GM18511 (cell line): ENCODE measurements around the gene CHD2.
"Not testable (repeated sequence)": the region's sequence is repeated elsewhere in the genome, so short reads cannot be mapped to it uniquely, and the experiment has no call there.

Experiments used
- ATAC-seq: cut with Tn5 transposase; IDR thresholded peaks from one replicate; pipeline ENCODE4 v1.9.1; 2021; ENCODE audit warnings: mild to moderate bottlenecking, moderate library complexity; ENCODE audit not compliant: unreplicated experiment

Gene CHD2

GRCh38 chr15:92904722-92905571 lies 4.8 kb downstream of the CHD2 start:
- ATAC-seq: no peak

- no peak for ATAC-seq
Measured at GRCh38 chr15:92906020-92906419, 5.9 kb downstream of the CHD2 start.

- ATAC-seq: peak; percentile 43
Measured at GRCh38 chr15:92906563-92907081, 6.5 kb downstream of the CHD2 start.

- ATAC-seq: no peak
Measured at GRCh38 chr15:92907229-92907628, 7.1 kb downstream of the CHD2 start.

- ATAC-seq: no peak
Measured at GRCh38 chr15:92907896-92908712, 8.0 kb downstream of the CHD2 start.

GRCh38 chr15:92908713-92909057 lies 8.6 kb downstream of the CHD2 start:
- ATAC-seq: no peak

- ATAC-seq: no peak
Measured at GRCh38 chr15:92909136-92909781, 9.1 kb downstream of the CHD2 start.

- no peak for ATAC-seq
Measured at GRCh38 chr15:92910451-92910850, 10.3 kb downstream of the CHD2 start.

GRCh38 chr15:92914103-92914499 lies 14.0 kb downstream of the CHD2 start:
- no peak for ATAC-seq

- peak; percentile 58 for ATAC-seq
Measured at GRCh38 chr15:92914768-92915221, 14.7 kb downstream of the CHD2 start.

- ATAC-seq: no peak
Measured at GRCh38 chr15:92915766-92916435, 15.8 kb downstream of the CHD2 start.

- no peak for ATAC-seq
Measured at GRCh38 chr15:92917598-92918407, 17.7 kb downstream of the CHD2 start.

- not testable (repeated sequence) for ATAC-seq
Measured at GRCh38 chr15:92918881-92919280, 18.8 kb downstream of the CHD2 start.

GRCh38 chr15:92920595-92921161 lies 20.6 kb downstream of the CHD2 start:
- ATAC-seq: no peak

GRCh38 chr15:92921215-92922131 lies 21.3 kb downstream of the CHD2 start:
- no peak for ATAC-seq

GRCh38 chr15:92922418-92923002 lies 22.4 kb downstream of the CHD2 start:
- ATAC-seq: peak; percentile 75

GRCh38 chr15:92924216-92924615 lies 24.1 kb downstream of the CHD2 start:
- ATAC-seq: no peak

GRCh38 chr15:92925454-92925853 lies 25.3 kb downstream of the CHD2 start:
- no peak for ATAC-seq
